HCEC 1CT (cell line): Measurements from ENCODE around the gene HOMER2.
"Not testable (repeated sequence)": the region's sequence is repeated elsewhere in the genome, so short reads cannot be mapped to it uniquely, and the experiment has no call there.

Experiments
- DNase-seq: peaks from one replicate; pipeline ENCODE4 v3.0.0-alpha.2; 2017

Gene HOMER2

DNA sequence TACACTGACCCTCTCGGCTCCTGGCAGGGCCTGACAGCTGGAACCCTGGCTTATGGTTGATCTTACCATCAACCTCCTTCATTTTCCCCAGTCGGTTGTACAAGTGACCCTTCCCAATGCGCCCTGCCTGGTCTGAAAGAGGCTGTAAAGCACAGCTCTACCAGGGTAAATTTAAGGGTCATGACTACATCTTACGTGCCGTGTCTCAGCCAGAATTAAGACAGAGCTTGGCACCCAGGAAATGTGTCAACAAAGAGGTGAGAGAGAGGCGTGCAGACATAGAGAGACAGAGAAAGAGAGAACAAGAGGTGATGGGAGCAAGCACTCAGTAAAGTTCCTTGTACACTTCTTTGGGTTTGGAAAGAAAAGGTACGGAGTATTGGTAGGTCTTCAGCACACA, 28.8 kb downstream of the HOMER2 start:
- no peak for DNase-seq

DNA sequence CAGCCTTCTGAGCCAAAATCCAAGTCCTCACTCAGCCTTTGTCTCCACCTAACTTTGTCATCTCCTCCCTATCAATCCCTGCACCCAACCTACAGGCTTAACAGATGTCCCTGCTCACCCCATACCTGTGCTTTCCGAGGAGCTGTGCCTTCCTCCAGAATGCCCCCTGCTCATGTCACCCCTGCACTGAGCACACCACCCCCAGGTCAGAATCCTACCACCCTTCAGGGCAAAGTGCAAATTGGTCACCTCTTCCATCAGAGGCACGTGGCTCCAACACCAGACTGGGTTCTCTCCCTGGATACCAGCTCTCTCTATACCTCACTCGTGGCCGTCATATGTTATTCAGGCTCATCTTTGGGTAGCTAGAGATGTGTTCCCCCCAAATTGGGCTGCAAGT, 29.8 kb downstream of the HOMER2 start:
- no peak for DNase-seq

DNA sequence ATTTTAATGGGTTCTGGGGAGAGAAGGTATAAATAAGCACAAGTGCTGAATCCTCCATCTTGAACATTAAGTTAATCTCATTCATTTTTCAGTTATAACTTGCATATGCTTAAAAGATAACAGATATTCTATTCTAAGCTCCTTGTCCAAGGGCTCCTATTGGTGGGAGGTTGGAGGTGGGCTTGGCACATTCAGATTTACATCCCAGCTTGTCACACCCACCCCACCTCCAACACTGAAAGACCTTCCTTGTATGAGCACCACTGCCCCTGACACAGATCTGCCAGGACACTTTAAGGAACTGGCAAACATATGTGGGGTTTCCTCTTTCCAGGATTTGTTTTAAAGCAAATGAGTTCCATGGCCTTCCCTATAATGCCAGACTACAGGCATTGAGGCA, 30.6 kb downstream of the HOMER2 start:
- DNase-seq, result no peak

DNA sequence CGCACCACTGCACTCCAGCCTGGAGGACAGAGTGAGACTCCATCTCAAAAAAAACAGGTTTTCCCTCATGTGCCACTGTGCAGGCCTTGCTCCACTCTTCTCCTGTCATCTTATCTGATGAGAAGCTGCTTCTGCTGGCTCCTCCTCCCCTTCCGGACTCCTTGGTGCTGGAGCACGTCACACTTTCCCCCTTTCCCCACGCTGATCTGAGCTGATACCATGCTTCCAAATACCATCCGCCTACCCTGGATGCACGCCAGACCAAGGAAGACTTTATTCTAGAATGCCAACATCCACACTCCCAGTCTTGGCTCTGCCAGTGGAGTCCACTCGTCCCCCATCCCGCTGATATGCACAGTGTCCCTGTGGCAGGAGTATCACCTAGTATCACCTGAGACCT, 31.3 kb downstream of the HOMER2 start:
- DNase-seq, result no peak

DNA sequence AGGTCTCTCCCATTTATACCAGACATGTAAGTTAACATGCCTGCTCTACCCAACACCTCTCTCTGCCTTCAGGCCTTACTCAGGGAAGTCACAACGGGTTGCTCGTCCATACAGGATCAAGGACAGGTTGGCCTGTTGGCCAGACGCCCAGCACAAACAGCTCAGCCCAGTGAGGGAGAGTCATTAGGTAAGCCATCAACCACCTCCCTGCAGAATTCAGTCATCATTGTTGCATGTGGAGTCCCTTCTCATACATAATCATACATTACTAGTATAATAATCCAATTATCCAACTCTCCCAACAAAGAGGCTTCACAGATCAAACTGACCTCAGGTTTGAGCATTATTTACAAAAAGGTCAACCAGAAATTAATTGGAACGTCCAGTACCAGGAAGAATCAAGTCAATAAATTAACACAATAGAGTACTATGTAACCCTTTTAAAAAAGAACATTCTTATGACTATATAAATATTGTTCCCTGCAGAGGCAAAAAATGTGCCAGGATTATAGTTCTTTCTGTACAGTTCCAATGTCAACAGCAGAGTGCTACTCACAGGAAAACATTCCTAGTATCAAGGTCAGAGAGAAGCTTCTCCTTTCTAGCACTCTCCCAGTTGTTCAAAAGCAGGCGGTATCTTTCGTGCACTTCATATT, 33.2 kb downstream of the HOMER2 start:
- no peak for DNase-seq

DNA sequence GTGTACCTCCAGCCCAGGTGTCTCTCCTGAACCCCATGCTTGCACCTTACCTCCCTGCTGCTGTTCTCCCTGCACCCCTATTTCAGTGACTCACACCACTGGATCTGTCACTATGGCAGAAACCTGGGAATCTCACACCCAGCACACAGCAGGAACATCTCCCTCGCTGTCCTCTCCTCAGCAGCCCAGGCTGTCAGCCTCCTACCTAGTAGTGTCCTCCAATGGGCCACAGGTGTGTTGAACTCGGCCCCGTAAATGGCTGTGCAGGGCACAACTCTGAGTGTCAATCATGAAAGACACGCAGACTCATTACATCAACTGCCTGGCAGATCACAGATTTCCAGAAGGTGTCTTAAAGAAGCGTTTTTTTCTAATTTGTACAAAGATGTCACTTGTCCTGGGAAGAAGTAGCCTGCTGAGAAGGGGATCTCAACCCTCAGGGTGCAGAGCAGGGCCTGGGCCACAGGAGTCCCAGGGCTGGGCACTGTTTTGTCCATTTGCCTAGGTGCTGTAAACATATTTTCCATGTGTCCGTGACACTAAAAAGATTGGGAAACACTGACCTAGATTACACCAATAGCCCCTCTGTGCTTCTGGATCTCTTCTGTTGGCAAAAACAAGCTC, 33.8 kb downstream of the HOMER2 start:
- no peak for DNase-seq

DNA sequence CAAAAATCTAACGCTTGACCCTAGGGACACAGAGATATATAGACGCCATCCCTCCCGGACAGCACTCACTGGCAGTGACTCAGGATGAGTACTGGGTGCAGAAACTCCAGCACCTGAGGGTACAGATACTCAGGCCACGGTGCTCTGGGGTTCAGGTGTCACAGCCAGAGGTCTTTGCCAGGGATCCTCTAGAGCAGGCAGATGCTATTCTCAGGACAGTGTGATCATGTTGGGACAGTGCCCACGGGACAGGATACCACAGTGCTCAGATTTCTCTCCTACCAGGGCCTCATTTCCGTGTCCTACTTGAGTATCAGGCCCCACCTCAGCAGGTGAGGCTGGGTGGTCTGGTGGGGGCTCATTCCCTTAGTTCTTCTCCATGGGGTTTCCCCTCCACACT, 34.4 kb downstream of the HOMER2 start:
- no peak for DNase-seq

DNA sequence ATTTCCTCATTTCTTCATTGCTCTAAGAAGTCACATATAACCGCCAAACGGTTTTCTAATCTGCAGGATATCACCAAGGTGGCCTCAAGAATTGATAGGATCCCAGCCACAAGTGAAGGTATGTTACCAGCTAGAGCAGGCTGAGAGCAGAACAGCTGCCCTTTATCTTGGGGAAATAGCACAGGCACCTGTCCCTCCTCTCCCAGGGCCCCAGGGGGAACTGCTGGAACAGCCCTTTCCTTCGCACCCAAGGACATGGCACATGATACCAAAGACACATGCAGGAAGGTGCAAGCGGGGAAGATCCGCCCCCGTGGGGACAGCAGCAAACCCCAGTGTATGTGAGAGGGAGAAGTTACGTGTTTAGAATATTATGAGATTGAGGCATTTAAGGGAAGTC, 35.3 kb downstream of the HOMER2 start:
- no peak for DNase-seq

DNA sequence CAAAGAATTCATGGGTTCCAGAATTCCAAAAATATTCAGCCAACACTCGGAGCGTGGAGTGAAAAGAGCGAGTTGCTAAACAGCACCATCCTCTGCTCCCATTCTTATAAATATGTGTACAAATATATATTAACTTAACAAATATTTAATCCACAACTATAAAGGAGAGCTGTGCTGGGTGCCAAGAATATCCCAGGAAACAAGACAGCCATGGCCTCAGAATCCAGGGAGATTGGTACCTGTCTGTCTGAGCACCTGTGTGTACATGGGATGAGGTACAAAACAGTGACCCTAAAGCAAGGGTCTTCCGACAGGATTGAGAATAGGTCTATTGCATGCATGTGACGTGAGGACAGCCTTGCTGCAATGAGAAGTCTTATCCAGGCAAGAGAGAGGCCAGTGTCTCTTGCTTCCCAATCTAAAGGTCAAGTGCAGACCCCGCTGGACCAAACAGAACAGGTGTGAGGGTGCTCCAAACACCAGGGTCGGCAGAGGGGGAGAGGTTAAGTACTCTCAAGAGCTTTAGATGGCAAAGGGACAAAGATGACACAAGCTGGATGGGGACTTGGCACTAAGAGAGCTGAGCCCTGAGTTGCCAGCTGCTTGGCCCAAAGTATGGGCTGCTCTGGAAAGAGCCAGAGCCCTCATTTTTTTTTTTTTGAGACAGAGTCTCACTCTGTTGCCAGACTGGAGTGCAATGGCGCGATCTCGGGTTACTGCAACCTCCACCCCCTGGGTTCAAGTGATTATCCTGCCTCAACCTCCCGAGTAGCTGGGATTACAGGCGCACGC, 36.2 kb downstream of the HOMER2 start:
- no peak for DNase-seq

DNA sequence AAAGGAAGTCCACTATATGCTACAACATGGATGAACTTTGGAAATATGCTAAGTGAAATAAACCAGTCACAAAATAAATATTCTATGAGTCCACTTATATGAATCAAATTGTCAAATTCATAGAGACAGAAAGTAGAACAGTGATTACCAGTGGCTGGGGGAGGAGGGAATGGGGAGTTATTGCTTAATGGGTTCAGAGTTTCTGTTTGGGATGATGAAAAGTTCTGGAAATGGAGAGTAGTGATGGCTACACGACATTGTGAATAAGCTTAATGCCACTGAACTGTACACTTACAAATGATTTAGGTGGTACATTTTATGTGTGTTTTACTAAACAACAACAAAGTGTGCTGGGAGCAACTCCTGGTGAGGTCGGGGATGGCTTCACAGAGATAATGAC, 38.1 kb downstream of the HOMER2 start:
- no peak for DNase-seq

DNA sequence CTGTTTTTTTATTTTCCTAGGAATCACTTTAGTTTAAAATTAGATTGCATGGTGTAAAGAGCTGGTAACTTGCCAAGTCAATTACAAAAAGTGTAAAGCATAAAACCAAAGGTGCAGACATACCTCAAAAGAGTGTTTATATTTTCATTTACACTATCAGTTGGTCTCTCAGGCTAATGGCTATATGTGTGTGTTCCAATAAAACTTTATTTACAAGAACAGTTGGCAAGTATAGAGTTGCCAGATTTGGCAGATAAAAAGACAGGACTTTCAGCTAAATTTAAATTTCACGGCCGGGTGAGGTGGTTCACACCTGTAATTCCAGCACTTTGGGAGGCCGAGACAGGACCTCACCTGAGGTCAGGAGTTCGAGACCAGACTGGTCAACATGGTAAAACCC, 41.1 kb downstream of the HOMER2 start:
- no peak for DNase-seq

DNA sequence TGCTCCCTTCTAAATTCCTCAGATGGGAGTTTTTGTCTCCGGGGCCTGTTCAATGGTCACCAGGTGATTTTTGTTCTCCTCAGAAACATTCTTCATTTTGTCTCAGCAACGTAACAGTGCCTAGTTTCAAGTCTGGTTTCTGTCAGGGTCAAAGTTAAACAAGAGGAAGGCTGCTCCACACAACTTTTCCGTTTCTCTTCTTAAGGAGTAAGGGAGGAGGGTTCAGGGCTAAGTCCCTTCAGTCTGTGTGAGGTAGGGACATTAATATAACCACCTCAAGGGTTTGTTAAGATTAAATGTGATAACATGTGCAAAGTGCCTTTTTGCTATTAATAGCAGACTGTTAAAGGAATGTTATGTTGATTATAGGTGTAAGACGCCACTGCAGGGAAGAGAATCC, 41.8 kb downstream of the HOMER2 start:
- no peak for DNase-seq

DNA sequence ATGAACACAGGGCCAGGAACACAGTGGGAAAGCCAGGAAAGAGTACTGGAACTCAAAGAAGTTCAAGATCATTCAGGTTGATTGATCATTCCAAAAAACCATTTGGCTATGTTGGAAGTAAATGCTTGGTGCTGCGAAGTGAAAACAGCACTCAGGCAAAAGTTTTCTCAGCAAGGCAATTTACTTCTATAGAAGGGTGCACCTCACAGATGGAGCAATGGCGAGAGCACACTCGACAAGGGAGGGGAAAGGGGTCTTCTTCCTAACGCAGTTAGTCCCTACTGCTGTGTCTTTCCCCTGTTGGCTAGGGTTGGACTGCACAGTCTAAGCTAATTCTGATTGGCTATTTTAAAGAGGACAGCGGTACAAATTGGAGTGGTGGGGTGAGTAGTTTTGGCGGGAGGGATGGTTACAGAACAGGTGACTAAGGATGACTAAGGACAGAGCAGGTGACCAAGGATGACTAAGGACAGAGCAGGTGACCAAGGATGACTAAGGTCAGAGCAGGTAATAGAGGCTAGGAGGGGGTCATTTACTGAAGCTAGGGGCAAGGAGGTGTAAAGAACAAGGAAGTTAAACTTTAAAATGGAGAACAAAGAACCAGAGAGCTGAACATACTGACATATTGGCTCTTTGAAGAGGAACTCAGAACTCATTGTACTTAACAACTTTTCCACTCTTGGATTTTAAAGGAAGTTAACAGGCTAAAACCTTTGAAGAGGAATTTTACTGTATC, 43.3 kb downstream of the HOMER2 start:
- no peak for DNase-seq

DNA sequence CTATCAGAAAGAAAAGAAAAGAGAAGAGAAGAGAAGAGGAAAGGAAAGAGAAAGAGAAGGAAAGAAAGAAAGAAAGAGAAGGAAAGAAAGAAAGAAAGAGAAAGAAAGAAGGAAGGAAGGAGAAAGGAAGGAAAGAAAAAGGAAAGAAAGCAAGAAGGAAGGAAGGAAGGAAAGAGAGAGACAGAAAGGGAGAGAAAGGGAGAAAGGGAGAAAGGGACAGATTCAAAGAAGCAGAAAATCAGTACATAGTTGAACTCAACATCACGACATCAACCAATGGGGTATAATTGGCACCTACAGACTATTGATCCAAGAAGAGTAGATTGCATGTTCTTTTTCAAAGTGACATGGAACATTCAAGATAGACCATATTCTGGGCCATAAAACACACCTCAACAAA, 45.2 kb downstream of the HOMER2 start:
- no peak for DNase-seq

DNA sequence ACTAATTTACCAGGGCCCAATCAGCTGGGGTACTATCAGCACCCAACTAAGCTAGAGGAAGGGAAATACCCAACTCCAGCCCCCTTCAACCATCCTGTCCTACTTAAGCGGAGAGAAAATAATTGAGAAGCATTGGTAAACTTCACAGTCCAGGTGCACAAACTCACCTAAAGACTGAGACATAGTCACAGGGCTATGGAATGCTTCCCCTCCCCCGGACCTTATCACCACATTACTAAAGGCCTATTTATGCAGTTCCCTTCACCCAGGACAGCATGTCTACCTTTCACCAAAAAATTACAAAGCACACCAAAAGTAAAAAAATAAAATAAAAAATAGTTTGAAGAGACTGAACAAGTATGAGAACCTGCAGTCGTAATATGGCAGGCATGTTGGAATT, 47.9 kb downstream of the HOMER2 start:
- DNase-seq, result no peak

DNA sequence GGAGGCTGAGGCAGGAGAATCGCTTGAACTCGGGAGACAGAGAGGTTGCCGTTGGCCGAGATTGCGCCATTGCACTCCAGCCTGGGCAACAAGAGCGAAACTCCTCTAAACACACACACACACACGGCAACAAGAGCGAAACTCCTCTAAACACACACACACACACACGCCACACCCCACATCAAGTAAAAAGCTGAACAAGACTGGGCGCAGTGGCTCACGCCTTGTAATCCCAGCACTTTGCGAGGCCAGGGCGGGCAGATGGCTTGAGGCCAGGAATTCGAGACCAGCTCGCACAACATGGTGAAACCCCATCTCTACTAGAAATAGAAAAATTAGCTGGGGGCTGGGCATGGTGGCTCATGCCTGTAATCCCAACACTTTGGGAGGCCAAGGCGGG, 49.0 kb downstream of the HOMER2 start:
- no peak for DNase-seq

DNA sequence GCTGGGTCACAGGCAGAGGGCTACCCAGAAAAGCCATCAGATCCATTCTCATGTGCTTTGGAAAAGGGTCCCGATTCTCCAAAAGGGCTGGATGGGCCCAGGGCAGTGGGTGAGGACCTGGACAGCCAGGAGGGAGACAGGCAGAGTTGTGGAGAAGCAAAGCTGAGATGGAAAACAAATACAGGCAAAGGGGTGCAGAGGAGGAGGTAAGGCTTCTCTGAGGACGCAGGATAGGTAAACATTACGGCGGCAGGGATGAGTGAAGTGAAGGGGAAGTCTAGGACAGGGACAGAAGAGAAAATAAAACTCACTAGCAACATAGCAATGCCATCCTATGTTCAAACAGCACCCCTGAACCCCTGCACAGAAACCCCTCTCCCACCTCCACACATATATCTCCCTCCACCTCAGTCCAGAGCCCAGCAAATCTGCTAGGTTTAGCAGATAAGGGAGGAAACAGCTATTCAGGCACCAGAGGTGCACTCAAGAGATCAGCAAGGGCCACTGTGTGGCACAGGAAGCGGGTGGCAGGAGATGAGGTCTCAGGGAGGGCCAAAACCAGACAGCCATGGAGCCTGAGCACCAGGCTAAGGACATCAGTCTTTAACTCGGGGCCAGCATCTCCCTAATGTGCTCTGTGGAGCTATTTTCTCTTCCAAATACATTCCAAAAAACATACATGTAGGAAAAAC, 51.3 kb downstream of the HOMER2 start:
- DNase-seq, result no peak

DNA sequence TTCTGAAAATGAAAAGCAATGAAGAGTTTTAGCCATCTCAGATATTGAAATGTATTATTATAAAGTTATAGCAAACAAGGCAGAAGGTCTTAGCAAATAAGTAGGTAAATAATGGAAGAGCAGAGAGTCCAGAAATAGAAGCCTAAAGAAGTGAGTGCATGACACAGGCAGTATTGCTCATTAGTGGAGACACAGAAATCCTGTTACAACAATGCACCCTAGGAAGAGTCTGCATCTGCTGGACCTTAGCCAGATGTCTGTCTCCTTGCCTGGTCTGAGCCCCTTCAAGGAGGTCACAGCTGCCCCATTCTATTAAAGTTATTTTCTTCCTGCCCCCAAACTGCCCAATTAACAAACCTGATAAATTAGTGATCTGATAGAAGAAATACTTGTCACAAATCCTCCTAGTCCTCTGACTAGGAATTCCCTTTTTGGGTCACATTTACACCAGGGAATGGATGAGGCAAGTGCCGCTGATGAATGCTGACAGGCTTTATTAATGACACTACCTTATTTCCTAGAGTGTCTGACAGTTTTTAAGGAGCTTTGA, 51.9 kb downstream of the HOMER2 start:
- no peak for DNase-seq

DNA sequence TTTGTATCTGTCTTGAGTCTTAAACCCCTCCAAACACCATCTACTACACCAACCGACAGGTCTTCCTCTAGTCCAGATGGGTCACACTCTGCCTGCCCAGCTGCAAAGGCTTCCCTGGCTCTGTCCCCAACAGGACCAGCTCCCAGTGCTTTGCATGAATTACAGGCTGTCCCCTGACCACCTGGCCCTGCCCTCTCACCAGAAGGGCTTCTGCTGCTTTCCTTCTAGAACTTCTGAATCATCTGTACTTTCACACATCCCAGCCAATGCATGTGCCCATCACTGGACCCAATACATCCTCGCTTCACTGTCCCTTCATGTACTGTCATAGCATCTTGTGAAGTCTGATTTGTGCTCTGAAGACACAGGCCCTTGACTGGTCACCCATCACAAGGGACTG, 53.6 kb downstream of the HOMER2 start:
- no peak for DNase-seq

DNA sequence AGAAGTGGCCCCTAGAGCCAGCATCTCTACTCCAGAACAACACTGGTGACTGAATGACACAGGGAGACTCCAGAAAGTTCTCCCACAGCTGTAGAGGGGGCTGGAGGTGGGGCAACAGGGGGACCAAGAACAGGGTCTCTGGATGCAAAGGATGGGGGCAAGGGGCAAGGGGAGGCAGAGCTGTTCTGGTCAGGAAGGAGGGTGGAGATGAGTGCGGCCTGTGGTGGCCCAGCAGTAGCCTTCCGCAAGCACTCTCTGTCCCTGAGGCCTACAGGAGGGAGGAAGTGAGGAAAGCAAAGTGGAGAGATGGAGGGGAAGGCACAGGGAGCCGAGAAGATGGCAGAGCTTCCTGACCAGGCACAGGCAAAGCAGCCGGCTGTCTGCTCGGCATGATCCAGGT, 56.5 kb downstream of the HOMER2 start:
- no peak for DNase-seq

DNA sequence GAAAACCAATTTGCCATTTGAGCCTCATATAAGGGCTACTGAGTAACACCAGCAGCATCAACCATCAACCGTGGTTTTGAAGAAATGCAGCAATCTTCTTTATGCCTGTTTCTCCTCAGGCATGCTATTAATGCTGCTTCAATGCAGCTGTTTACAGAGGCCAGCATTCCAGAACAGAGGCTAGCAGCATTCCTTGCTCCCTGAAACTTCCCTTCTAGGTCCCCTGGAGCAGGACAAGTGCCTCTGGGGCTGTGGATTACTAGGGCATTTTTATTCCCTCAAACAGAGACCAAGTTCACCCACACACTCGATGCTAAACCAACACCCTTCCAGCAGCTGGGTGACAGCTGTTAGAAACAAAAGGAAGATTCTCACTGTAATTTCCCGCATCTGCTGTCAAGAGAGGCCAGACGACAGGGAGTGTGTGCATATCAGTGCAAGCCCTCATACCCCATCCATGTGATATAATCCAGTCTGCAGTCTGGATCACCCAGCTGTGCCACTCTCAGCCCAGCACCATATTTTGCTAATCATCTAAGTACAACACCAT, 57.5 kb downstream of the HOMER2 start:
- DNase-seq, result no peak

DNA sequence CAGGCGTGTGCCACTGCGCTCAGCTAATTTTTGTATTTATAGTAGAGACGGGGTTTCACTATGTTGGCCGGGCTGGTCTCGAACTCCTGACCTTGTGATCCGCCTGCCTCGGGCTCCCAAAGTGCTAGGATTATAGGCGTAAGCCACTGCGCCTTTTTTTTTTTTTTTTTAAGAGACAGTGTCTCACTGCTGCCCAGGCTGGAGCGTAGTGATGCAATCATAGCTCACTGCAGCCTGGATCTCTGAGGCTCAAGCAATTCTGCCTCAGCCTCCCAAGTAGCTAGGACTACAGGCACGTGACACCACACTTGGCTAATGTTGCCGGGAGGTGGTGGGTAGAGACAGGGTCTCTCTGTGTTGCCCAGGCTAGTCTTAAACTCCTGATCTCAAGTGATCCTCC, 59.0 kb downstream of the HOMER2 start:
- DNase-seq, result not testable (repeated sequence)
